K562 (cell line): Measurements from ENCODE around the gene SLC26A6. TPM values are rescaled to one million over a fixed set of nuclear protein-coding genes. Genes with fewer than 3 reads are reported as not detected.

ENCODE experiments used
- ARID1B ChIP-seq: fragments of 450-650 bp; IDR thresholded peaks from 2 replicates; pipeline ENCODE4 v1.6.1; 2016; ENCODE audit warnings: antibody characterized with exemption, mild to moderate bottlenecking, inconsistent platforms
- HNRNPUL1 ChIP-seq: fragments of 200-400 bp; formaldehyde crosslinking; IDR thresholded peaks from 2 replicates; pipeline ENCODE4 v1.6.1; 2017; ENCODE audit warnings: low read length
- IRF2 ChIP-seq: sonication (generic); formaldehyde crosslinking; IDR thresholded peaks from 2 replicates; pipeline ENCODE4 v1.8.1; 2022; ENCODE audit warnings: mild to moderate bottlenecking, missing genetic modification reagents
- MYNN ChIP-seq, 2 experiments: sonication (generic); formaldehyde crosslinking in 1 of 2; IDR thresholded peaks; 2 replicates each; pipeline versions ENCODE4 v1.5.0 to v1.6.1; 2016 to 2020; ENCODE audit warnings: antibody characterized with exemption in 1 of 2, missing genetic modification reagents in 1 of 2
- POLR2AphosphoS2 ChIP-seq: IDR thresholded peaks from 2 replicates; pipeline ENCODE4 v1.6.1; 2012; ENCODE audit warnings: low read length, improper control_type of control experiment
- POLR2B ChIP-seq: fragments of 450-650 bp; IDR thresholded peaks from 2 replicates; pipeline ENCODE4 v1.6.1; 2018; ENCODE audit warnings: low read depth; ENCODE audit not compliant: partially characterized antibody
- SMARCC2 ChIP-seq: fragments of 450-650 bp; IDR thresholded peaks from 2 replicates; pipeline ENCODE4 v1.6.1; 2017; ENCODE audit warnings: antibody characterized with exemption, moderate library complexity, mild to moderate bottlenecking, low read depth
- SMARCE1 ChIP-seq: fragments of 450-650 bp; IDR thresholded peaks from 2 replicates; pipeline ENCODE4 v1.7.1; 2016; ENCODE audit warnings: mild to moderate bottlenecking
- SP1 ChIP-seq: sonication (generic); formaldehyde crosslinking; IDR thresholded peaks from 2 replicates; pipeline ENCODE4 v1.8.1; 2022; ENCODE audit warnings: mild to moderate bottlenecking, missing genetic modification reagents
- TEAD2 ChIP-seq: fragments of 450-650 bp; IDR thresholded peaks from 2 replicates; pipeline ENCODE4 v1.6.1; 2016; ENCODE audit warnings: missing genetic modification characterization, control low read depth, missing compliant biosample characterization
- THAP12 ChIP-seq: fragments of 250-450 bp; sonication (Bioruptor Pico); IDR thresholded peaks from 2 replicates; pipeline ENCODE4 v1.9.0; 2021; ENCODE audit warnings: mild to moderate bottlenecking, inconsistent platforms
- ZBTB1 ChIP-seq: sonication (generic); formaldehyde crosslinking; IDR thresholded peaks from 2 replicates; pipeline ENCODE4 v1.8.1; 2023; ENCODE audit warnings: missing genetic modification reagents, low read depth, mild to moderate bottlenecking, borderline replicate concordance
- ZNF184 ChIP-seq: sonication (generic); formaldehyde crosslinking; IDR thresholded peaks from 2 replicates; pipeline ENCODE4 v1.5.0; 2020; ENCODE audit warnings: missing genetic modification reagents
- ZNF318 ChIP-seq, 2 experiments: fragments of 450-650 bp; IDR thresholded peaks; 2 replicates each; pipeline ENCODE4 v1.6.1; 2016; ENCODE audit warnings: mild to moderate bottlenecking in 2 of 2, borderline replicate concordance in 1 of 2, low read depth in 1 of 2, moderate library complexity in 1 of 2
- ZNF384 ChIP-seq: IDR thresholded peaks from 2 replicates; pipeline ENCODE4 v1.6.1; 2012; ENCODE audit warnings: low read depth, low read length, improper control_type of control experiment
- ZNF561 ChIP-seq: fragments of 450-650 bp; formaldehyde crosslinking; conservative IDR thresholded peaks from 2 replicates; pipeline ENCODE4 v1.4.0; 2020; ENCODE audit warnings: mild to moderate bottlenecking, moderate library complexity
- ZNF583 ChIP-seq: fragments of 250-450 bp; sonication (Bioruptor Pico); IDR thresholded peaks from 2 replicates; pipeline ENCODE4 v1.4.0; 2020
- polyA plus RNA-seq, 8 experiments: library from polyadenylated mRNA; depleted of rRNA in 4 of 8; stranded (reverse) in 5 of 8; unstranded in 3 of 8; fragments of >200 nt; fragmentation: Nextera tagmentation in 2 of 8; fragmentation: Illumina TruSeq in 1 of 8; extraction: Ambion mirVana in 2 of 8; extraction: Trizol in 1 of 8; gene quantifications; 2 replicates each; pipeline versions ENCODE4 v1.2.1 to v1.2.3, GENCODE V29; 2011 to 2014; ENCODE audit warnings: inconsistent platforms in 1 of 8, missing spikeins in 1 of 8
- total RNA-seq, 7 experiments: library from RNA; depleted of rRNA in 6 of 7; stranded (reverse); fragments of >200 nt in 6 of 7; fragmentation: Illumina TruSeq in 2 of 7; extraction: Trizol in 2 of 7; gene quantifications; 2 replicates each; pipeline versions ENCODE4 v1.2.1 to v1.2.3, GENCODE V29; 2011 to 2021; ENCODE audit warnings: low replicate concordance in 1 of 7

SLC26A6 gene
- total and polyA plus RNA-seq, 9 of the 15 experiments (the other 6 are each of a cell fraction or from before 2014, with no cell fraction given), result 2.1 to 27.2 (median 14.8) TPM

- TF ChIP-seq IRF2 (CRISPR knock-in tag) (no peak), SMARCC2 (no peak), TEAD2 (tag) (no peak), MYNN (IDR thresholded peaks at IDR 0.05) (peak; percentile 6; the same call in 1 of the 2 replicates), MYNN (CRISPR knock-in tag; IDR thresholded peaks at IDR 0.05) (no peak), THAP12 (CRISPR knock-in tag) (no peak), ZNF184 (CRISPR knock-in tag) (no peak), ARID1B (no peak), POLR2AphosphoS2 (0 out of 2 replicates have a peak, but pooled peaks have one; percentile 51), SMARCE1 (no peak), ZNF384 (no peak), HNRNPUL1 (no peak), ZNF561 (no peak), SP1 (no peak), ZNF318 (IDR thresholded peaks at IDR 0.05; ENCODE audit: borderline replicate concordance in 1 of 2, low read depth in 1 of 2) (no peak), POLR2B (peak; percentile 38), ZNF583 (CRISPR knock-in tag) (no peak), ZBTB1 (CRISPR knock-in tag) (no peak)
These were observed 37.9 kb downstream of the SLC26A6 start (continued) for GRCh38 chr3:48597408-48597800.
